Adrenal gland (tissue), 5 donors: ENCODE results near the gene PKP3.

Experiments
- POLR2A ChIP-seq, 2 donors: fragments of 450-650 bp; IDR thresholded peaks; one replicate each; pipeline ENCODE4 v1.6.1; 2017; ENCODE audit warnings: antibody characterized with exemption in 2 of 2, mild to moderate bottlenecking in 2 of 2, moderate library complexity in 1 of 2
- TF ChIP-seq, protein P1 (sequence below), 6 experiments: fragments of 450-650 bp in 4 of 6; fragments of 200-600 bp in 2 of 6; sonication (generic) in 1 of 6; IDR thresholded peaks; 1 replicate in 5 of 6; 2 replicates in 1 of 6; pipeline versions ENCODE4 v1.5.1 to v1.8.0; 2016 to 2021; ENCODE audit warnings: antibody characterized with exemption in 6 of 6, mild to moderate bottlenecking in 2 of 6, moderate library complexity in 1 of 6
- donor health status: DM: no; HTN: no; CAD: no.

DNA sequence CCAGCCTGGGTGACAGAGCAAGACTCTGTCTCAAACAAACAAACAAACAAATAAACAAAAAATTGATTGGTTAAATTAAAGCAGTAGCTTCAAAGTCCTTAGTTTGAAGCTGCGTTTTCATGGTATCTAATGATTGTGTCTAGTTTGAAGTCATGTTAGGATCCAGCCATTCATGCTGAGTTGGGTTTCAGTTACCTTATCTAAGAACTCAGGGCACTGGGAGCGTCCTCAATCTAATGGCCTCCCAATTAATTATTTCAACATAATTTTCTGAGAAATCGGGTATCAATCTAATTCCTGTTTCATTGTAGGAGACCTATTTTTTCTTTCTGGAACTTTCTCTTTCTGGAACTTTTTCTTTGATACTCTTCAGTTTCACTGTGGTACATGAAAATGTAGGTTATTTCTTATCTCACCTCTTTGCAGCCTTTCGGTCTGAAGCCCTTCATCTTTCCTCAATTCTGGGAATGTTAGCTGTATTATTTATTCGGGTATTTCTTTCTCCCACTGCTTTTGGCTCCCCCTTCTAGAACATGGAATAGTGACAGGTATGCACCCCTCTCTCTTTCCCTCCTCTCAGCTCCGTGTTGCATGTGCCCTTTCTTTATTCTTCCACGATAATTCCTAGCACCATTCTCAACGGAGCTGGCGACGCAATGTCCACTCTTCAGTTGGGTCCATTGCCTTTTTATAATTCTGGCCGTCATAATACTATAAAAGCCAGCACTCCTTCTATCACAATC, 49.0 kb upstream of the PKP3 start:
- TF ChIP-seq, protein P1, sequence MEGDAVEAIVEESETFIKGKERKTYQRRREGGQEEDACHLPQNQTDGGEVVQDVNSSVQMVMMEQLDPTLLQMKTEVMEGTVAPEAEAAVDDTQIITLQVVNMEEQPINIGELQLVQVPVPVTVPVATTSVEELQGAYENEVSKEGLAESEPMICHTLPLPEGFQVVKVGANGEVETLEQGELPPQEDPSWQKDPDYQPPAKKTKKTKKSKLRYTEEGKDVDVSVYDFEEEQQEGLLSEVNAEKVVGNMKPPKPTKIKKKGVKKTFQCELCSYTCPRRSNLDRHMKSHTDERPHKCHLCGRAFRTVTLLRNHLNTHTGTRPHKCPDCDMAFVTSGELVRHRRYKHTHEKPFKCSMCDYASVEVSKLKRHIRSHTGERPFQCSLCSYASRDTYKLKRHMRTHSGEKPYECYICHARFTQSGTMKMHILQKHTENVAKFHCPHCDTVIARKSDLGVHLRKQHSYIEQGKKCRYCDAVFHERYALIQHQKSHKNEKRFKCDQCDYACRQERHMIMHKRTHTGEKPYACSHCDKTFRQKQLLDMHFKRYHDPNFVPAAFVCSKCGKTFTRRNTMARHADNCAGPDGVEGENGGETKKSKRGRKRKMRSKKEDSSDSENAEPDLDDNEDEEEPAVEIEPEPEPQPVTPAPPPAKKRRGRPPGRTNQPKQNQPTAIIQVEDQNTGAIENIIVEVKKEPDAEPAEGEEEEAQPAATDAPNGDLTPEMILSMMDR (IDR thresholded peaks at IDR 0.05): no peak
- TF ChIP-seq POLR2A (IDR thresholded peaks at IDR 0.05): no peak
